Gastrocnemius medialis (tissue), 4 donors: ENCODE data around the gene SLC45A2.

Experiments
- POLR2A ChIP-seq, 2 donors: fragments of 450-650 bp; IDR thresholded peaks; one replicate each; pipeline ENCODE4 v1.6.1; 2017; ENCODE audit warnings: antibody characterized with exemption in 2 of 2, mild to moderate bottlenecking in 2 of 2, moderate library complexity in 2 of 2
- TF ChIP-seq, protein P1 (sequence below), 5 experiments: fragments of 450-650 bp in 3 of 5; fragments of 200-600 bp in 2 of 5; sonication (generic) in 2 of 5; IDR thresholded peaks in 4 of 5; conservative IDR thresholded peaks in 1 of 5; 1 replicate in 4 of 5; 2 replicates in 1 of 5; pipeline ENCODE4 v1.5.1; 2016 to 2019; ENCODE audit warnings: antibody characterized with exemption in 5 of 5, mild to moderate bottlenecking in 3 of 5, moderate library complexity in 3 of 5

DNA sequence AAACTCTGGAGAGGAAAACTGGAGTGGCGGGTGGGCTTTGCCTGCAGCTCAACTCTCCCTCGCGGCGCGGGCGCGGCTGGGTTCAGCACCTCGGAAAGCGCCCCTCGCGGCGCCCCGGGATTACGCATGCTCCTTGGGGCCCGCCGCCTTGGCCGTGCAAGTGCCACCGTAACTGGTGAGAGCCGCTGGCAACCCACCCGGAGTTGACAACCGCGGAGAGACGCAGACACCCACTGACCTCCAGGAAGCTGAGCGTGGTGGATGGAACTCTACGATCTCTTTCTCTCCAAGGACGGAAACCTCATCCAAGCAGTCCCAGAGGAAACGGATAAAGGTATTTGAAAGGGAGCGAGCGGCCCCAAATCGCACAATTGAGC lies 48.5 kb downstream of the SLC45A2 start:
- no peak for TF ChIP-seq POLR2A (IDR thresholded peaks at IDR 0.05)
- TF ChIP-seq, protein P1, sequence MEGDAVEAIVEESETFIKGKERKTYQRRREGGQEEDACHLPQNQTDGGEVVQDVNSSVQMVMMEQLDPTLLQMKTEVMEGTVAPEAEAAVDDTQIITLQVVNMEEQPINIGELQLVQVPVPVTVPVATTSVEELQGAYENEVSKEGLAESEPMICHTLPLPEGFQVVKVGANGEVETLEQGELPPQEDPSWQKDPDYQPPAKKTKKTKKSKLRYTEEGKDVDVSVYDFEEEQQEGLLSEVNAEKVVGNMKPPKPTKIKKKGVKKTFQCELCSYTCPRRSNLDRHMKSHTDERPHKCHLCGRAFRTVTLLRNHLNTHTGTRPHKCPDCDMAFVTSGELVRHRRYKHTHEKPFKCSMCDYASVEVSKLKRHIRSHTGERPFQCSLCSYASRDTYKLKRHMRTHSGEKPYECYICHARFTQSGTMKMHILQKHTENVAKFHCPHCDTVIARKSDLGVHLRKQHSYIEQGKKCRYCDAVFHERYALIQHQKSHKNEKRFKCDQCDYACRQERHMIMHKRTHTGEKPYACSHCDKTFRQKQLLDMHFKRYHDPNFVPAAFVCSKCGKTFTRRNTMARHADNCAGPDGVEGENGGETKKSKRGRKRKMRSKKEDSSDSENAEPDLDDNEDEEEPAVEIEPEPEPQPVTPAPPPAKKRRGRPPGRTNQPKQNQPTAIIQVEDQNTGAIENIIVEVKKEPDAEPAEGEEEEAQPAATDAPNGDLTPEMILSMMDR (IDR thresholded peaks at IDR 0.05 in 4 of 5, conservative IDR thresholded peaks at IDR 0.05 in 1 of 5), result peak in 2 of 5 experiments; percentile 23 to 38
